Neural cell (in vitro differentiated cells): Measurements from ENCODE around the gene NUP210.

ENCODE experiments used
- CTCF ChIP-seq: fragments of 450-650 bp; IDR thresholded peaks from 2 replicates; pipeline ENCODE4 v1.5.1; 2014; ENCODE audit warnings: antibody characterized with exemption, mild to moderate bottlenecking, moderate library complexity; ENCODE audit not compliant: poor library complexity, severe bottlenecking
- EP300 ChIP-seq: fragments of 450-650 bp; conservative IDR thresholded peaks from 2 replicates; pipeline ENCODE4 v1.6.1; 2014; ENCODE audit warnings: antibody characterized with exemption, mild to moderate bottlenecking, moderate library complexity; ENCODE audit not compliant: poor library complexity, severe bottlenecking
- EZH2 ChIP-seq: fragments of 200-600, 300-800 bp; shearing (Covaris generic), sonication (generic); IDR thresholded peaks from 2 replicates; pipeline ENCODE4 v1.6.1; 2014; ENCODE audit warnings: antibody characterized with exemption, low read length, borderline replicate concordance, mild to moderate bottlenecking; ENCODE audit not compliant: insufficient read depth, poor library complexity, severe bottlenecking
- MXI1 ChIP-seq: fragments of 450-650 bp; conservative IDR thresholded peaks from 2 replicates; pipeline ENCODE4 v1.6.1; 2014; ENCODE audit warnings: antibody characterized with exemption, mild to moderate bottlenecking; ENCODE audit not compliant: poor library complexity, severe bottlenecking
- POLR2AphosphoS5 ChIP-seq: IDR thresholded peaks from 2 replicates; pipeline ENCODE4 v1.6.1; 2012
- RAD21 ChIP-seq: fragments of 450-650 bp; conservative IDR thresholded peaks from 2 replicates; pipeline ENCODE4 v1.6.1; 2014; ENCODE audit warnings: antibody characterized with exemption, mild to moderate bottlenecking, moderate library complexity
- REST ChIP-seq: IDR thresholded peaks from 2 replicates; pipeline ENCODE4 v1.6.1; 2012; ENCODE audit warnings: borderline replicate concordance
- SMC3 ChIP-seq: fragments of 450-650 bp; conservative IDR thresholded peaks from 2 replicates; pipeline ENCODE4 v1.6.1; 2014; ENCODE audit warnings: antibody characterized with exemption, mild to moderate bottlenecking, moderate library complexity; ENCODE audit not compliant: poor library complexity
- TAF1 ChIP-seq: IDR thresholded peaks from 2 replicates; pipeline ENCODE4 v1.6.1; 2012; ENCODE audit warnings: low read depth

DNA sequence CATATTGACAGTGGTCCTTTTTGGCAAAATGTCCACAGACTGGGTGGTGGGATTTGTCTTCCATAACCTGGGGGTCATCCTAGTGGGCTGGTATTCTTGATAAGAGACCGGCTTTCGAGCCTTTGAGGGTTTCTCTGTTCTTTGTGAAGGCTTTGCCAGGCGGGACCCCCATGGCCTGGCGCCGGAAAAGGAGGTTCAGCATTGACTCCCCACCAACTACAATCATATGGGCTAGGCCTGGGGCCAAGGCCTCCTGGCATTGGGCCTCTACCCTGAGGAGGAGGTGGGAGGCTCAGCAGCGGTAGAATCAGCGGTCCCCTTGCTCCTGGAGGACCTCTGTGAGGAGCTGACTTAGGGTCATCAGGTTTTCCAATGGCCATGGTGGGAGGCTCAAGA is 40.2 kb upstream of the NUP210 start:
- TF ChIP-seq CTCF: no peak
- TF ChIP-seq POLR2AphosphoS5: no peak
- TF ChIP-seq SMC3: no peak
- no peak for TF ChIP-seq RAD21
- no peak for TF ChIP-seq EZH2
- no peak for TF ChIP-seq EP300
- TF ChIP-seq TAF1: no peak
- no peak for TF ChIP-seq MXI1
- no peak for TF ChIP-seq REST
